KMS-11 (cell line): ENCODE measurements around the gene HES6.

Experiments used
- H2AFZ ChIP-seq: fragments of 200-600 bp; sonication (generic); 2 replicates; pipeline ENCODE4 v1.6.1; 2016; ENCODE audit warnings: antibody characterized with exemption, mixed run types, low read depth
- H3K27ac ChIP-seq: fragments of 200-600 bp; sonication (generic); 2 replicates; pipeline ENCODE4 v1.6.1; 2016; ENCODE audit warnings: mild to moderate bottlenecking, mixed run types
- H3K27me3 ChIP-seq: fragments of 200-600 bp; sonication (generic); 2 replicates; pipeline ENCODE4 v1.6.1; 2017; ENCODE audit warnings: mild to moderate bottlenecking, low read depth, mixed run types, moderate library complexity; ENCODE audit not compliant: insufficient read depth
- H3K36me3 ChIP-seq: fragments of 200-600 bp; sonication (generic); 2 replicates; pipeline ENCODE4 v1.6.1; 2017; ENCODE audit warnings: mild to moderate bottlenecking, mixed run types; ENCODE audit not compliant: insufficient read depth
- H3K4me1 ChIP-seq: fragments of 200-600 bp; sonication (generic); 2 replicates; pipeline ENCODE4 v1.6.1; 2016; ENCODE audit warnings: mild to moderate bottlenecking, low read depth, mixed run types; ENCODE audit not compliant: poor library complexity, severe bottlenecking
- H3K4me2 ChIP-seq: fragments of 200-600 bp; sonication (generic); 2 replicates; pipeline ENCODE4 v1.7.0; 2016; ENCODE audit warnings: mild to moderate bottlenecking, mixed run types
- H3K4me3 ChIP-seq: fragments of 200-600 bp; sonication (generic); IDR thresholded peaks from 2 replicates; pipeline ENCODE4 v1.6.1; 2017; ENCODE audit warnings: low read depth, low read length, mixed read lengths; ENCODE audit not compliant: insufficient read depth
- H3K79me2 ChIP-seq: fragments of 200-600 bp; sonication (generic); 2 replicates; pipeline ENCODE4 v1.6.1; 2016; ENCODE audit warnings: low read depth, mixed run types; ENCODE audit not compliant: insufficient read depth
- H3K9ac ChIP-seq: fragments of 200-600 bp; sonication (generic); 2 replicates; pipeline ENCODE4 v1.6.1; 2016; ENCODE audit warnings: mild to moderate bottlenecking, mixed run types
- H4K20me1 ChIP-seq: fragments of 200-600 bp; sonication (generic); 2 replicates; pipeline ENCODE4 v1.6.1; 2016; ENCODE audit warnings: mild to moderate bottlenecking, mixed run types; ENCODE audit not compliant: insufficient read depth
- TF ChIP-seq, protein P1 (sequence below): fragments of 200-600 bp; sonication (generic); conservative IDR thresholded peaks from 2 replicates; pipeline ENCODE4 v1.6.1; 2017; ENCODE audit warnings: low read depth, mild to moderate bottlenecking, antibody characterized with exemption, low read length, moderate library complexity, mixed read lengths

HES6 gene

GRCh38 chr2:238287737-238288649 is 48.2 kb upstream of the HES6 start, which contains the start of gene PER2:
Gene PER2 (minus strand): TSS chr2:238288610. CDS start chr2:238277936, 10,674 bp downstream.
- TF ChIP-seq, protein P1, sequence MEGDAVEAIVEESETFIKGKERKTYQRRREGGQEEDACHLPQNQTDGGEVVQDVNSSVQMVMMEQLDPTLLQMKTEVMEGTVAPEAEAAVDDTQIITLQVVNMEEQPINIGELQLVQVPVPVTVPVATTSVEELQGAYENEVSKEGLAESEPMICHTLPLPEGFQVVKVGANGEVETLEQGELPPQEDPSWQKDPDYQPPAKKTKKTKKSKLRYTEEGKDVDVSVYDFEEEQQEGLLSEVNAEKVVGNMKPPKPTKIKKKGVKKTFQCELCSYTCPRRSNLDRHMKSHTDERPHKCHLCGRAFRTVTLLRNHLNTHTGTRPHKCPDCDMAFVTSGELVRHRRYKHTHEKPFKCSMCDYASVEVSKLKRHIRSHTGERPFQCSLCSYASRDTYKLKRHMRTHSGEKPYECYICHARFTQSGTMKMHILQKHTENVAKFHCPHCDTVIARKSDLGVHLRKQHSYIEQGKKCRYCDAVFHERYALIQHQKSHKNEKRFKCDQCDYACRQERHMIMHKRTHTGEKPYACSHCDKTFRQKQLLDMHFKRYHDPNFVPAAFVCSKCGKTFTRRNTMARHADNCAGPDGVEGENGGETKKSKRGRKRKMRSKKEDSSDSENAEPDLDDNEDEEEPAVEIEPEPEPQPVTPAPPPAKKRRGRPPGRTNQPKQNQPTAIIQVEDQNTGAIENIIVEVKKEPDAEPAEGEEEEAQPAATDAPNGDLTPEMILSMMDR, result no peak
- H3K27ac ChIP-seq, result peak within 1 kb of the TSS; percentile 67
- H3K36me3 ChIP-seq, result no peaks in the 10 kb centered on the region
- peaks cover 24% of the 10 kb centered on the region for H3K4me1 ChIP-seq
- peak within 1 kb of the TSS; percentile 83 for H3K4me3 ChIP-seq
- H4K20me1 ChIP-seq, result no peaks in the 10 kb centered on the region
- peak within 1 kb of the TSS; percentile 94 for H3K4me2 ChIP-seq
- H3K9ac ChIP-seq, result peak within 1 kb of the TSS; percentile 88
- peaks cover 23% of the 10 kb centered on the region for H3K79me2 ChIP-seq
- no peaks in the 10 kb centered on the region for H3K27me3 ChIP-seq
- H2AFZ ChIP-seq, result peak within 1 kb of the TSS; percentile 93

DNA sequence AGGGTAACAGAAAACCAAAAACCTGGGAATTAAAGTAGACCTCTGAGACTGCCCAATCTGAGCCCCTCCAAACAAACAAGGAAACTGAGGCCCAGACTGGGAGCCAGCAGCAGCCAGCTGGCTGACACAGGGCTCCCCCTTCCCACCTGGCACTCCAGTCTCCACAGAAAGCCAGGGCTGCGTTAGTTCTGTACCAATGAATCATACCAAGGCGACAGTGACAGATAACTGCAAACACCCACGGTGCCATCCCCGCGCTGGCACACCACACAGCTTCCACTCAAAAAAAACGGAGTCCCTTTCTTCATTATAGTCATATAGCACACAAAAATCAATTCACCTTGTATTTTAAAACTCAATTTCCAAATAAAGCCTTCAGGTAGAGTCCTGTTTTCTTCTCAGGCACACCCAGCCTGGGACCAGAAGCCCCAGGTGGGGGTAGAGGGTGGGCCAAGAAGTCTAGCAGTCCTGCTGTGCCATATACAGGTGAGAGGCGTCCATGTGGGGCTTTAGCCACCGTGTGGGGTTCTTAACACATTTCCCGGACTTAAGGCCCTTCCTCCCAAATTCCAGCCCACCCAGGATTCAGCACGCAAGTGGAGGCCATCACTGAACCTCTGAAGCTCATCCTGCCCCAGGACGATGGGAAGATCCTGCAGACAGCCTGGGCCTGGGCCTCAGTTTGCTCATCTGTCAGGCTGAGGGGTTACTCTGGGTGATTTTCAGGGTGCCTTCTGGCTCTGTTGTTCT is 47.3 kb upstream of the HES6 start:
- H3K4me1 ChIP-seq, result peaks cover 24% of the 10 kb centered on the region
- no peak overlapping the region for H3K27ac ChIP-seq
- peaks cover 24% of the 10 kb centered on the region for H3K79me2 ChIP-seq
- H3K4me3 ChIP-seq, result no peak overlapping the region
- H3K36me3 ChIP-seq, result no peaks in the 10 kb centered on the region
- TF ChIP-seq, protein P1, result no peak
- peak overlapping the region; percentile 88 for H3K9ac ChIP-seq
- H2AFZ ChIP-seq, result no peak overlapping the region
- H4K20me1 ChIP-seq, result no peaks in the 10 kb centered on the region
- peak overlapping the region; percentile 94 for H3K4me2 ChIP-seq
- H3K27me3 ChIP-seq, result no peaks in the 10 kb centered on the region

- Histone ChIP-seq H4K20me1 (no peaks in the 10 kb centered on the region), H3K9ac (no peak overlapping the region), H3K36me3 (no peaks in the 10 kb centered on the region), H3K4me2 (peak overlapping the region; percentile 94; the same call in 1 of the 2 replicates), H3K4me1 (peaks cover 24% of the 10 kb centered on the region), H3K79me2 (peaks cover 29% of the 10 kb centered on the region), H2AFZ (no peak overlapping the region), H3K27ac (no peak overlapping the region), H3K27me3 (no peaks in the 10 kb centered on the region), H3K4me3 (no peak overlapping the region)
- TF ChIP-seq, protein P1, result no peak
Observed at GRCh38 chr2:238286551-238286950, 46.7 kb upstream of the HES6 start.

DNA sequence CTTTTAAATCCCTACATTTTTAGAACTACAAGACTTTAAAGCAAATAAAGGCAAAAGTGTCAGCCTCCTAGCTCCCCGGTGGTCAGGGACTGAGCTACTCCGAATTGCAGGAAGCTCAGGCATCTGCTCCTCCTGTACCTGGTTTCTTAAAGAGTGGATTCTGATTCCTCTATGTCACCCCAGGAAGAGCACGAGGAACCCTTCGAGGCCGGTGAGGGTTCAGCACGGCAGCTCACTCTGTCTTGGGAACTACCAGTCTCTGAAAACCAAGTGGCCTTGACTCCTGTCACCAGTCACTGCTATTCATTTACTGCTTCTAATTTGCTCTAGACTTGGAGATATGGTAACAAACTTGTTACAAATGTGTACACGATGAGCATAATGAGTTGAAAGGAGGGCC is 46.3 kb upstream of the HES6 start:
- H3K27me3 ChIP-seq, result no peaks in the 10 kb centered on the region
- no peak overlapping the region for H3K27ac ChIP-seq
- TF ChIP-seq, protein P1, result no peak
- H3K4me3 ChIP-seq, result no peak overlapping the region
- H3K79me2 ChIP-seq, result peaks cover 32% of the 10 kb centered on the region
- no peak overlapping the region for H2AFZ ChIP-seq
- H4K20me1 ChIP-seq, result no peaks in the 10 kb centered on the region
- no peaks in the 10 kb centered on the region for H3K36me3 ChIP-seq
- peaks cover 24% of the 10 kb centered on the region for H3K4me1 ChIP-seq
- no peak overlapping the region for H3K4me2 ChIP-seq
- no peak overlapping the region for H3K9ac ChIP-seq
